Middle frontal gyrus (tissue), 1 donor: ENCODE data around the gene C9orf85.
A peak's percentile ranks its signal among the peaks of the same experiment; 100 is the strongest.
"Not testable (repeated sequence)": the region's sequence is repeated elsewhere in the genome, so short reads cannot be mapped to it uniquely, and the experiment has no call there.

Source experiments
- DNase-seq: peaks from one replicate; pipeline ENCODE4 v3.0.0-alpha.2; 2015; ENCODE audit warnings: low spot score; ENCODE audit errors: extremely low spot score

C9orf85 gene, protein sequence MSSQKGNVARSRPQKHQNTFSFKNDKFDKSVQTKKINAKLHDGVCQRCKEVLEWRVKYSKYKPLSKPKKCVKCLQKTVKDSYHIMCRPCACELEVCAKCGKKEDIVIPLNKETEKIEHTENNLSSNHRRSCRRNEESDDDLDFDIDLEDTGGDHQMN

DNA sequence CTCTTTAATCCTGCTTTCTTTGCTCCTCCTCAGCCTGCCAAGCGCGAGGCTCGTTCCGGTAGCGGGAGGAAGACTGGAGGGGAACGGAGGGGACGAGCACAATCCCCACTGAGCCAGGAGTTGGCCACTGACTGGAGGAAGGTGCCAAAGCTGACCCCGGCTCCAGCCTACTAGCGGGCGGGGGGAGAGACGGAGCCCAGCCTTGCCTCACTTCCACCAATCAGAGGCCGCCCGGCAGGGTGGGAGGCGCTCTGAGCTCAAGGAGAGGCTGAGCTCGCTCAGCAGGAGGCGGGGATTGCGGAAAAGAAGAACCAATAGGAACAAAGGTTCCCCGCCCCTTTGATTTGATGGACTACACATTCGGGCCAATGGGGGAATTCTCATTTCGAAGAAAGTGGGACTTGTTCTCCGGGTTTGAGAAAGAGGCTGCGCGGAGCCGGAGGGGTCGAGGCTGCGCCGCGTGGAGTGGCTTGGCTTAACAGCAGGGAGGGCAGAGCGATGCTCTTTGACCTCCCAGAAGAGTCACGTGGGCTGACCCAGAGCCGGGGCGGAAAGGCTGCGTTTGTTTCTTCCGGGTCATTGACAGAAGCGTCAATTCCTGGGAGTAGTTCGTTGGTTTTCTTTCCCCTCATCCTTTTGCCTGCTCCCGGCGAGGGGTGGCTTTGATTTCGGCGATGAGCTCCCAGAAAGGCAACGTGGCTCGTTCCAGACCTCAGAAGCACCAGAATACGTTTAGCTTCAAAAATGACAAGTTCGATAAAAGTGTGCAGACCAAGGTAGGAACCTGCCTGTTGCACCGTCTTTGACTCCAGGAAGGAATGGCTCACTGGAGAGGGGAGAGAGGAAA, at the start of gene C9orf85, which contains the start of gene ABHD17B:
C9orf85 (plus strand) TSS at position 579 of the 847 bp plus-strand sequence; CDS start at position 675, 96 bp downstream.
ABHD17B (minus strand) TSS at position 133 of the 847 bp plus-strand sequence. CDS start 36,113 bp downstream, outside the sequence.
- peak; percentile 100 for DNase-seq

DNA sequence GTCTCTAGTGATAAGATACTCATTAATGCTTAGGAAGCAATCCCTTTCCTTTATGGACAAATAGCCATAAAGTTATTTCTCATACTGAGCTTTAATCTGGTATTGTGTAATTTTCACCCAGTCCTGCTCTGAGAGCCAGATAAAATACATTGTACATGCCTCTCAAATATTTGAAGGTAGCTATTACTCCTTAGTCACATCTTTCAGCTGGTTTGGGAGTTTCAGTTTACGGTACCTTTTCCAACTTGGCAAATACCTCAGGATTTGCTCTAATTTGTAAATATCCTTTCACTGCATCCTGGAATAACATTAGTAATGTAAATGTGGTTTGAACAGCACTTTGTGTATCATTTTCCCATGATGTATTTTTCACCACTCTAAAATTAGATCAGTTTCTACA, 47.8 kb upstream of the C9orf85 start:
- DNase-seq: no peak

DNA sequence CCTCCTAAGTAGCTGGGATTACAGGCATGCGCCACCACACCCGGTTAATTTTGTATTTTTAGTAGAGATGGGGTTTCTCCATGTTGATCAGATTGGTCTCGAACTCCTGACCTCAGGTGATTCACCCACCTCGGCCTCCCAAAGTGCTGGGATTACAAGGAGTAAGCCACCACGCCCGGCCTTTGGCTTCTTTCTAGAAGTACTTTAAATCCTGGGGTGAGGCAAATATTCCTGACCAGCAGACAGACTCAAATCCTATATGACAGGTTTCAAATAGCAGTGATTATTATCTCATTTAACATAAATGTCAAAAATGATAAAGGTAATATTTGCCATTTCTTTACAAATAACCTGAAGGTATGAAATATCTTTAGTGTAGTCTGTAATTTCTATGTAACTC, 36.1 kb upstream of the C9orf85 start:
- DNase-seq: no peak

DNA sequence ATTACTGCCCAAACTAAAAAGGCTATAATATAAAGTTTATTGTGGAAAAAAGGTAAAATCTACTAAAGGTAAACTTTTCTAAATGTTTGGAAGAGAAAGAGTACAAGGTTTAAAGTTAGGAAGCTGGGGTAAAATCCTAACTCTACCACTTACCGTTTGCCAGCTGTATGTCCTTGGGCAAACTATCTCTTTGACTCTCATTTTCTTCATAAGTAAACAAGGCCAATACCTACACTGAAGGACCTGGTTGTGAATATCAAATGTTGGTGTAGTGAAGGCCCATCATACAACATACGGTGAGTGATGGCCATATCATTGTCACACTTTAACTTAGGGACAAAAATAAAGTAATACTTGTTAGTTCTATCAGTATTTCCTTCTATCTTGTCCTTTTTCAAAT, 35.3 kb upstream of the C9orf85 start:
- DNase-seq: no peak

DNA sequence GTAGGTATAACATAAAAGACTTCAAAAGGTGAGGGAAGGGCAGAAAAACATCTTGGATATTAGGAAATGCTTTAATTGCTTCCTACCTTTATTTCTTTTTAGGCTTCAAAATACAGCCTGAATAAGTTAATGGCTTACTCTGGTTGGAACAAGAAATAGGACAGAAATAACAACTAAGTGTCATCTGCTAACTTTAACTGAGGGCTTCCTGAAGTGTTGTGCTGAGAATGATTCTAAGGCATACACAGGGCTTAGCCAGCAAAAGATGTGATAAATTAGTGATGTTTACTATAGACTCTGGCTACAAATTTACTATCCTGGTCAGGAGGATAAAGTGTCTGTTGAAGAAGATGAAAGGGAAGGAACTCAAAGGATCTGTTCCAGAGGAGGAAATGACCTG, 34.6 kb upstream of the C9orf85 start:
- no peak for DNase-seq

DNA sequence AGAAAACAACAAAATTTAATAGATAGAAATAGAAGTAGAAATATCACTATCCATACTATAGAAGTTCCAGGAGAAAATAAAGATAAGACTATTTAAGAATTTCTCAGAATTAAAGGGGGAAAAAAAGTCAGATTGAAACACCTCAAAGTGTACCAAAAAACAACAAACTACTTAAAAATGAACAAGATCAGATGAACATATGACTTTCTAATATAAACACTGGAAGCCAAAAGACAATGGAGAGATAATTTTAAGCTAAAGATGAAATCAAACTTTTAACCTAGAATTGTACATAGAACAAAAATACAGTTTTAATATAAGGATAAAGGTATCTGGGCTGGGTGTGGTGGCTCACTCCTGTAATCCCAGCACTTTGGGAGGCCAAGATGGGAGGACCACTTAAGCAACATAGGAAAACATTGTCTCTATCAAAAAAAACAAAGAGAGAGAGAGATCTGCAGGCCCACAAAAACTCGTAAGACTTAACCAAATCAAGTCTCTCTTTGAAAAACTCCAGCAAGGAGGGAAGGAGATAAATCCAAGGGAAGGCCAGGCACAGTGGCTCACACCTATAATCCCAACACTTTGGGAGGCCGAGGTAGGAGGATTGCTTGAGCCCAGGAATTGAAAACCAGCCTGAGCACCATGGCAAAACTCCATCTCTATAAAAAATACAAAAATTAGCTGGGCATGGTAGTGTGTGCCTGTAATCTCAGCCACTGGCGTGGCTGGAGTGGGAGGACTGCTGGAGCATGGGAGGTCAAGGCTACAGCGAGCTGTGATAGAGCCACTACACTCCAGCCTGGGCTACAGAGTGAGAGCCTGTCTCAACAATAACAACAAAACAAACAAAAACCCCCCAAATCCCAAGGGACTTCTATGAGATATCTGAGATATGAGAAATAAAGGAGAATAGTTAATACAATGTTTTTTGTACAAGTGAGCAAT, 32.8 kb upstream of the C9orf85 start:
- no peak for DNase-seq

DNA sequence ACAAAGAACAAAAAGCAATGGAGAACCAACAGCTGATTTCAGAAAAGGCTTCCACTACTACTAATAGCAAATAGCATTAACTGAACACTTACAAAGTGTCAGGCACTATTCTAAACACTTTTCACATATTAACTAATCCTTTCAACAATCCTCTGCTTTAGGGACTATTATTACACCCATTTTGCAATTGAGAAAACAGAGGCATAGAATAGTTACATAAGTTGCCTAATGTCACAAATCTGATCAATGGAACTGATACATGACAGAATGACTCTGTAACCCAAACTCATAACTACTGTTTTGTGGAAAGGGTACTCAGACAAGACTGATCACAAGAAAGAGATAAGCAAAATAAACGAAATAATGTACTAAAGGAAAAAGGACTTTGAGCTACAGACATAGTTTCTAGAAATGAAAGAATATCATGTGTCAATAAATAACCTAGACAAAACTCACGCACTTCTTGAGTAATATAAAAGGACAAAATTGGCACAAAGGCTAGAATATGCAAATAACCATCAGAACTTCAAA, 31.7 kb upstream of the C9orf85 start:
- no peak for DNase-seq

DNA sequence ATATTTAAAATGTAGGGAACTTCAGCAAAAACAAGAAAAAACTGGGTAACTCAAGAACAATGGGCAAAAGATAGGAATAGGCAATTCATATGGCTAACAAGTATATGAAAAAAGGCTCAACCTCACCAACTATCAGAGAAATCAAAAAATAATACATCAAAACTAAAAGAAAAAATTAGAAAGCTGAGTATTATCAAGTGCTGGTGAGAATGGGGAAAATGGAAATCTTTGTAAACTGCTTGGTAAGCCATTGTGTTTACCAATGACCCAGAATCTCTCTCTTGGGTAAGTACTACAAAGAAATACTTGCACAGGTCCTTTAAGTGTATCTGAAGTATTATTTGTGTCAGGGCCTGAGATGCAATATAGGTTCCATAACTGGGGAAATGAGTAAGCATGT, 27.4 kb upstream of the C9orf85 start:
- no peak for DNase-seq

DNA sequence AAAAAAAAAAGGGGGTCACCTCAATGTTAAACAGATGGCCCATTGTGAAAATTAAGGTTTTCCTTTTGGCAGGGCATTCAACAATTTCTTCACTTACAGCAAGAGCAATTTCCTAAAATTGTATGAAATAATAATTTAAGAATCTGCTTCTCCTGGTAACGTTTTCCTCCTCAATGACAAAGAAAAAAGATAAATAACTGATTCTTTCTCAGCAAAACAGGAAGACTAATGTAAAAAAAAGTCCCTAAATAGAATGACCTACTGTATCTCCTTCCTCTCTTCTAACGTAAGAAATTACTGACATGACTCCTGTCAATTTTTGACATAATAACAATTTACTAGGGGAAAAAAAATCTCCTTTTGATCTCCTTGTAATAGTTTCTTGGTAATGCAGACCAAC, 26.0 kb upstream of the C9orf85 start:
- no peak for DNase-seq

DNA sequence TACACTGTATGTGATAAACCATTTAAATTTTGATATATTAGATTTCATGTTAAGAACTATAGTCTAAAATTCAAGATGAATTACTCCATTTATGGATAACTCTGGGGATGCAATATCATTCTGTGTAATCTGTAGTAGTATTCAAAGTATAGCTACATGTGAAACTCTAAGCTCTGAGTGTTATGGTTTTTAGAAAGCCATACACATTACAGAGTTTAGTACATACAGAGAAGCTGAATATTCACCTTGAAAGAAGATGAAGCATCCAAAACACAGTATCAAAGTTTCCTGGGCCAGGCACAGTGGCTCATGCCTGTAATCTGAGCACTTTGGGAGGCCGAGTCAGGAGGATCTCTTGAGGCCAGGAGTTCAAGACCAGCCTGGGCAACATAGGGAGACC, 25.4 kb upstream of the C9orf85 start:
- DNase-seq: no peak

DNA sequence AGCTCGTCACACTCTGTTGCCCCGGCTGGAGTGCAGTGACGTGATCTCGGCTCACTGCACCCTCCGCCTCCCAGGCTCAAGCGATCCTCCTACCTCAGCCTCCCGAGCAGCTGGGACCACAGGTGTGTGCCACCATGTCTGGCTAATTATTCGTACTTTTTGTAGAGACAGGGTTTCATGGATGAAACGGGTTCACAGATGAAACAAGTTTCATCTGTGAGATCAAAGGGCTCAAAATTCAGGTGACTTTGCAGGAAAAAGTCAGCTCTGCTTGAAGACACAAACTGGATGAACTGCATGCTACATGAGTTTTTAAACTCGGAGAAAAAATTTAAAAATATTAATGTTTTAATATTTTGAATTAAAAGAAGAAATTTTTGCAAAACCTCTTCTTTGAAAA, 24.9 kb upstream of the C9orf85 start:
- DNase-seq: no peak

DNA sequence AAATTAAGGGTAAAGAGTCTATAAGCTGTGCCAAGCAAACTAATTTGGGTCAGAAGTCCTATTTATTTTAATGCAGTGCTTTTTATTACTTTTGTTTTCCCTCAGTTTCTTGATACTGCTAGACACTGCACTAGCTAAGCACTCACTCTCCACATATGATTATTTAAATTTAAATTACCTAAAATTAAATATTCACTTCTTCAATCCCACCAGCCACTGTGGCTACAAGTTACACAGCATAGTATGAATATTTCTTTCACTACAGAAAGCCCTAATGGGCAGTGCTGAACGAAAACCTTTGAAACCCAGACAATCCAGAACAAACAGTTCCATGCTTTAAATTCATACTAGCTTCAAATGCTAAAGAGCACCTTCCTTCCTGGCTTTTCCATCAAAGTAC, 24.1 kb upstream of the C9orf85 start:
- DNase-seq: no peak

DNA sequence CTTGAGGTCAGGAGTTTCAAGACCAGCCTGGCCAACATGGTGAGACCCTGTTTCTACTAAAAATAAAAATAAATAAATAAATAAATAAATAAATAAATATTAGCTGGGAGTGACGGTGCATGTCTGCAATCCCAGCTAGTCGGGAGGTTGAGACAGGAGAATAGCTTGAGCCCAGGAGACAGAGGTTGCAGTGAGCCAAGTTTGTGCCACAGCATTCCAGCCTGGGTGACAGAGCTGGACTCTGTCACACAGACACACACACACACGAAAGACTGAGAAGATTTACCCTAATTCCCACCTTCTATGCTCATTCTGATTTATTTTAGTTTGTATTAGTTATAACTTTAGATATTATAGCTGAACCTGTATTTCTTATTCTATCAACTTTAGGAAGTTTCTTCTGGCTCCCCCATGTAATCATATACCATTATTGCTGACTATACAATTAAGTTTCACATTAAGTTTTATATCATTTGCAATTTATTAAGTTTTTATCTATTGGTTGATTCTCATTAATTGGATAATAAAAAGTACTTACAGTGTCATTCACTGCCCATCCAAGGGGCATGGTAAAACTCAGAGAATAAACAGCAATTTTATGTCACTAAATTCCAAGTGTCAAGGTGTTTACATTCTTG, 21.3 kb upstream of the C9orf85 start:
- DNase-seq: no peak

DNA sequence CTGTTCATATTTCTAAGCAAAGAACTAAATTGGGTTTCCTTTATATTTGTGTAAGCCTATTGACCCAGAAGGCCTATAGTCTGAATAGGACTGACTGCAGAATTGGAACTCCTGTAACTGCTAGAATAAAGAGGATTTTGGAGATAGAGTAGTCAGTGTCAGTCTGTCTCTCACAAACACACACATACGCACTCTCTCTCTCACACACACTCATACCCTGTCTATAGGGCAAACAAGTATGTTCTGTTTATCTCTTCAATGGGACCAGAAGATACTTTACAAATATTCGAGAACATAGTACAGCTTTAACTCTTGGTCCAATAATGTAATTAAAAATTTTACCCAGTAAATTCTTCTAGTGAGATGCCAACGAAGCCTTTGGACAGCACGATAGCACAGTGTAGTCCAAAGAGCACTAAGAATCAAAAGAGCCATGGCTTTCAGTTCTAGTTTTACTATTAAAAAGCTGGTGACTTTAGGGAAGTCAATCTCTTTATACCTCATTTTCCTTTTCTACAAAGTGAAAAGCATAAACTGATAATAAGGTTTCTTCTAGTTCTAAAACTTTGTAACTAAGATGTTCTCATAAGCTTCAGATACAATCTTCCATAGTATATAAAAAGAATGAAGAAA, 19.8 kb upstream of the C9orf85 start:
- no peak for DNase-seq

DNA sequence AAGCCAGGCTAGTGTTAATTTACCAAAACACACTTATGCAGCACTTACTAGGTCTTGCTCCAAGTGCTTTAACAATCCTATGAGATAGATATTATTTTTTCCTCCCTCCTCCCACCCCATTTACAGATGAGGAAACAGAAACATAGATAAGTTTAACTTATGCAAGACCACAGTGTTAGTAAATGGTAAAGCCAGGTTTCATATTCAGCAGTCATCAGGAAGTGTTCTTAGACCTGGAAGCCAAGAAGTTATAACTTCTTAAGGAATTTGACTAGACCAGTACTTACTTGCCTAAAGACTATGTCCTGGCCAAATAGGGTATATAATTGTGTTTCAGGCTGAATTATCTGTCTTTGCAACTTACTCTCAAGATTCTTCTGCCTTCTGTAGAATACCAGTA, 16.3 kb upstream of the C9orf85 start:
- no peak for DNase-seq

DNA sequence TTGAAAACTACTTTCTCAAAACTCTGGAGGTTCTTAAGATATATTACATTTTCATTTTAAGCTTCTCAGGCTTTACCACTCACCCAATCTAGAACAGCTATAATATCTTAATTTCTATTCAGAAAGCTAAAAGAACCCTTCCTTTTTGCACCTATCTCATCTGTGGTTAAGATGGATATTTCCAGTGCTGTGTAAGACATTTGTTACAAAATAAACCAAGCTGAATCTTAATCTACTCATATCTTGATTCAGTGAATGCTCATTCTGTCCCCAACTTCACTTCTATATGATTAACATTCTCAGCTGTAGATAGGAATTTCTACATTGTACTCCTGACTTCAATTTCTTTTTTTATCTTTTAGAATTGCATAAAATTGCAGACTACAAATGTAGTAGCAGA, 15.5 kb upstream of the C9orf85 start:
- DNase-seq: no peak

DNA sequence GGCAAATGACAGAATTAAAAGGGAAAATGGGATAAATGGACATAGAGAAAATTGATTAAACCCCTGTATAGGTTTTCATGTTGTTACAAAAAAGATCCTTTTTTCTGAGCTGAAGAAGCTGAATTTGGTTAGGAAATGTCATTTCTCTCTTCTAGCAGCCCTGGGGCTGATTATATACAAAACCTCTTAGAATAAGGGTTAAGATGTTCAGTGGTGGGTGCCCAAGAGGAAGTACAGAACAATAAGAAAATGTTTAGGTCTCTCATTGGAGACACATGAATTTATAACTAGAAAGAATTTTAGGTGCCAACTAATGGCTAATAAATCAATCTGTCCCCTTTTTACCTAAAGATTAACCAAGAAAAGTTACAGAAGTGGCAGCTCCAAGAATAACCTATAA, 14.7 kb upstream of the C9orf85 start:
- DNase-seq: no peak

DNA sequence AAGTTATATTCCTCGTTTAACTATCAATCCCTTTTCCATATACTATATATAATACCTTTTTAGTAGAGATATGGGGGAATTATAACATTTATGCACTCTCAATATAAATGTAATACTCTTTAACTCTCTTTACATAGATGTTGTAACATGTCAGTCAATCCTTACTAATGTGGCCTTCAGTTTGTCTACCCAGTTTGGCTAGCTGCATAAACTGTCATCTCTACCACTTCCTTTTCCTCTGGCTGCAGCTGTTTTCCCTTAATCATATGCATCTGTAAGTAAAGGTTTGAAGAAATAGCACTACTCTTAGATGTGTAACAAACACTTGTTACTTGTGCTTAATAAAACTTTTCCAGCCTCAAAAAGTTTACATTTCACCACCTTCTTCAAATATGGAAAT, 13.9 kb upstream of the C9orf85 start:
- DNase-seq: no peak

DNA sequence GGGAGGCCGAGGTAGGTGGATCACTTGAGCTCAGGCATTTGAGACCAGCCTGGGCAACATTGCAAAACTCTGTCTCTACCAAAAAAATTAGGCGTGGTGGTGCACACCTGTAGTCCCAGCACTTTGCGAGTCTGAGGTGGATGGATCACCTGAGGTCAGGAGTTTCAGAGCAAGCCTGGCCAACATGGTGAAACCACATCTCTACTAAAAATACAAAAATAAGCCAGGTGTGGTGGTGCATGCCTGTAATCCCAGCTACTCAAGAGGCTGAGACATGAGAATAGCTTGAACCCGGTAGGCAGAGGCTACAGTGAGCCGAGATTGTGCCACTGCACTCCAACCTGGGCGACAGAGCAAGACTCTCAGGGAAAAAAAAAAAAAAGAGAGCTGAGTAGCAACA, 12.7 kb upstream of the C9orf85 start:
- not testable (repeated sequence) for DNase-seq
